SU-DHL-6 (cell line): Measurements from ENCODE around the gene KIRREL1.

Source experiments
- H2AFZ ChIP-seq: fragments of 200-600 bp; sonication (generic); 2 replicates; pipeline ENCODE4 v1.6.1; 2014; ENCODE audit warnings: low read depth, mild to moderate bottlenecking, moderate library complexity, mixed read lengths, antibody characterized with exemption, low read length; ENCODE audit not compliant: severe bottlenecking
- H3F3A ChIP-seq: fragments of 200-600 bp; shearing (Covaris generic); 2 replicates; pipeline ENCODE4 v1.6.0; 2016; ENCODE audit warnings: antibody characterized with exemption, mild to moderate bottlenecking; ENCODE audit not compliant: insufficient read depth
- H3K27ac ChIP-seq: fragments of 200-600 bp; sonication (generic); 2 replicates; pipeline ENCODE4 v1.5.1; 2016; ENCODE audit warnings: low read depth, mild to moderate bottlenecking, low read length, moderate library complexity, mixed read lengths
- H3K27me3 ChIP-seq: fragments of 200-600 bp; sonication (generic), shearing (Covaris generic); 2 replicates; pipeline ENCODE4 v1.6.0; 2014; ENCODE audit warnings: mild to moderate bottlenecking, low read length
- H3K36me3 ChIP-seq: fragments of 200-600 bp; sonication (generic); 2 replicates; pipeline ENCODE4 v1.6.1; 2014; ENCODE audit warnings: mild to moderate bottlenecking, low read length, mixed read lengths
- H3K4me2 ChIP-seq: fragments of 300-600, 200-600 bp; shearing (Covaris generic), sonication (generic); 2 replicates; pipeline ENCODE4 v1.6.0; 2014; ENCODE audit warnings: low read length, low read depth, mild to moderate bottlenecking; ENCODE audit not compliant: poor library complexity, severe bottlenecking
- H3K4me3 ChIP-seq: fragments of 200-600 bp; sonication (generic); 2 replicates; pipeline ENCODE4 v1.5.1; 2014; ENCODE audit warnings: antibody characterized with exemption, low read length, mild to moderate bottlenecking, mixed read lengths; ENCODE audit not compliant: insufficient read depth, poor library complexity, severe bottlenecking
- H3K79me2 ChIP-seq: fragments of 200-600 bp; sonication (generic); 2 replicates; pipeline ENCODE4 v1.6.1; 2014; ENCODE audit warnings: mild to moderate bottlenecking, low read length, moderate library complexity; ENCODE audit not compliant: insufficient read depth
- H3K9ac ChIP-seq: fragments of 200-600 bp; sonication (generic); 2 replicates; pipeline ENCODE4 v1.7.0; 2014; ENCODE audit warnings: mild to moderate bottlenecking, low read length
- H3K9me2 ChIP-seq: fragments of 200-600 bp; sonication (generic); replicated peaks from 2 replicates; pipeline ENCODE4 v1.6.1; 2014; ENCODE audit warnings: low read length; ENCODE audit not compliant: insufficient read depth
- H3K9me3 ChIP-seq: fragments of 200-600 bp; sonication (generic); 2 replicates; pipeline ENCODE4 v1.6.1; 2014; ENCODE audit warnings: low read length, mixed read lengths; ENCODE audit not compliant: insufficient read depth
- H4K20me1 ChIP-seq: fragments of 200-600 bp; sonication (generic); 2 replicates; pipeline ENCODE4 v1.6.1; 2014; ENCODE audit warnings: low read depth, mild to moderate bottlenecking, antibody characterized with exemption, low read length, moderate library complexity, mixed read lengths
- CTCF ChIP-seq: fragments of 200-600 bp; sonication (generic); IDR thresholded peaks from one replicate; pipeline ENCODE4 v1.5.1; 2017; ENCODE audit warnings: antibody characterized with exemption, mild to moderate bottlenecking, low read length, moderate library complexity; ENCODE audit not compliant: insufficient read depth, poor library complexity, severe bottlenecking
- EZH2phosphoT487 ChIP-seq: fragments of 200-600 bp; sonication (generic), shearing (Covaris generic); conservative IDR thresholded peaks from 2 replicates; pipeline ENCODE4 v1.6.1; 2018; ENCODE audit warnings: mild to moderate bottlenecking, antibody characterized with exemption, low read length, moderate library complexity, mixed read lengths

Gene KIRREL1

GRCh38 chr1:158020259-158020885, 26.9 kb downstream of the KIRREL1 start:
- no peaks in the 10 kb centered on the region for H3K9me2 ChIP-seq
- H3K4me2 ChIP-seq: no peak overlapping the region
- TF ChIP-seq CTCF: no peak
- H3K9ac ChIP-seq: no peak overlapping the region
- H3K9me3 ChIP-seq: no peaks in the 10 kb centered on the region
- no peaks in the 10 kb centered on the region for H3K27me3 ChIP-seq
- H3K79me2 ChIP-seq: no peaks in the 10 kb centered on the region
- no peaks in the 10 kb centered on the region for H3K36me3 ChIP-seq
- no peak overlapping the region for H3K27ac ChIP-seq
- no peak overlapping the region for H3K4me3 ChIP-seq
- no peak overlapping the region for H2AFZ ChIP-seq
- H4K20me1 ChIP-seq: no peaks in the 10 kb centered on the region
- H3F3A ChIP-seq: no peaks in the 10 kb centered on the region

GRCh38 chr1:158020886-158021620, 27.6 kb downstream of the KIRREL1 start:
- Histone ChIP-seq H3F3A (no peaks in the 10 kb centered on the region), H3K9me3 (no peaks in the 10 kb centered on the region), H3K4me3 (no peak overlapping the region), H3K27ac (no peak overlapping the region), H3K9me2 (no peaks in the 10 kb centered on the region), H4K20me1 (no peaks in the 10 kb centered on the region), H3K36me3 (no peaks in the 10 kb centered on the region), H3K27me3 (no peaks in the 10 kb centered on the region), H3K9ac (no peak overlapping the region), H3K79me2 (no peaks in the 10 kb centered on the region), H3K4me2 (no peak overlapping the region), H2AFZ (no peak overlapping the region)
- TF ChIP-seq CTCF: no peak
- TF ChIP-seq EZH2phosphoT487: no peak

DNA sequence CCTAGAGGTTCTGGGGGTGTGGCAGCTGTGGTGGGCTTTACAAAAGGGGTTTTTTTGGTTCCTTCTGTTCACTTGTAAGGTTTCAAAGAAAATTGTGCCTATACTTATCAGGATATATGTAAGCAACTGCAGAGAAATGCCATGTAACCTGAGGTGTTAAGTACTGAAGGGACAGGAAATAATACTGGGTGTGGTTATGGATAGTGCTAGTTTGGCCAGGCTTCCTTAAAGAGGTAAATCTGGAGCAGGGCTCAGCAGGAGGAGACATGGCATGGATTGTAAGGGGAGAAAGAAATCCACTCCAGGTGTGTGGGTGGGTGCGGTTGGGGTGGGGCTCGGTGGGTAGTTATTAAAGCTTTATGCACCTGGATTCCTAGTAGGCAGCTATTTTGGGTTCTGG, 28.3 kb downstream of the KIRREL1 start:
- H3K79me2 ChIP-seq: no peaks in the 10 kb centered on the region
- H3K9me3 ChIP-seq: no peaks in the 10 kb centered on the region
- no peaks in the 10 kb centered on the region for H3K36me3 ChIP-seq
- no peak overlapping the region for H3K27ac ChIP-seq
- no peaks in the 10 kb centered on the region for H3K9me2 ChIP-seq
- H2AFZ ChIP-seq: no peak overlapping the region
- no peak overlapping the region for H3K4me2 ChIP-seq
- H4K20me1 ChIP-seq: no peaks in the 10 kb centered on the region
- TF ChIP-seq CTCF (no peak), EZH2phosphoT487 (no peak)
- H3K4me3 ChIP-seq: no peak overlapping the region
- H3F3A ChIP-seq: no peaks in the 10 kb centered on the region
- H3K27me3 ChIP-seq: no peaks in the 10 kb centered on the region
- no peak overlapping the region for H3K9ac ChIP-seq
